AG09309 (cell line): ENCODE results near the gene TSPAN9.

Experiments used
- DNase-seq: peaks from one replicate; pipeline ENCODE4 v3.0.0-alpha.2; 2010; ENCODE audit warnings: low read depth
- H3K4me3 ChIP-seq: 2 replicates; pipeline ENCODE4 v1.5.1; 2011; ENCODE audit warnings: mild to moderate bottlenecking, low read depth, low read length, moderate library complexity; ENCODE audit not compliant: control insufficient read depth
- TF ChIP-seq, protein P1 (sequence below): IDR thresholded peaks from 2 replicates; pipeline ENCODE4 v1.5.1; 2011; ENCODE audit warnings: mild to moderate bottlenecking, low read depth, low read length, inconsistent platforms; ENCODE audit not compliant: insufficient read depth, control insufficient read depth; ENCODE audit errors: missing control alignments

The TSPAN9 gene

DNA sequence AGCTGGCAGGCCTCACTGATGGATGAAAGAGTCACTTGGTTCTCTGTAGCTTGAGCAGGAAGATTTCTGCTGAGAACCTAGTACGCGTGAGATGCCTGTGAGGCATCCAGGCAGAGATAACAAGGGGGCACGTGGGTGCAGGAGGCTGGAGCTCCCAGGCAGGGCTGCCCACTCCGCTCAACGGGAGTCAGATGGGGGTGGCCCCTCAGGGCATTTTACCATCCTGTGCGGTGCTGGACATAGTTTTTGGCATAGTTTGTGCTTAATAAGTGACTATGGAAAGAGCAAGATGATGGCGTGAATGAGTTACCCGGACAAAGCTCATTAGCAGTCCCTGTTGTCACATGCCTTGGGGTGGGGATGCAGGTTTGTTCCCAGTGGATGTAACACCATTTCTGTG lies 182.8 kb downstream of the TSPAN9 start:
- no peak for DNase-seq
- TF ChIP-seq, protein P1, sequence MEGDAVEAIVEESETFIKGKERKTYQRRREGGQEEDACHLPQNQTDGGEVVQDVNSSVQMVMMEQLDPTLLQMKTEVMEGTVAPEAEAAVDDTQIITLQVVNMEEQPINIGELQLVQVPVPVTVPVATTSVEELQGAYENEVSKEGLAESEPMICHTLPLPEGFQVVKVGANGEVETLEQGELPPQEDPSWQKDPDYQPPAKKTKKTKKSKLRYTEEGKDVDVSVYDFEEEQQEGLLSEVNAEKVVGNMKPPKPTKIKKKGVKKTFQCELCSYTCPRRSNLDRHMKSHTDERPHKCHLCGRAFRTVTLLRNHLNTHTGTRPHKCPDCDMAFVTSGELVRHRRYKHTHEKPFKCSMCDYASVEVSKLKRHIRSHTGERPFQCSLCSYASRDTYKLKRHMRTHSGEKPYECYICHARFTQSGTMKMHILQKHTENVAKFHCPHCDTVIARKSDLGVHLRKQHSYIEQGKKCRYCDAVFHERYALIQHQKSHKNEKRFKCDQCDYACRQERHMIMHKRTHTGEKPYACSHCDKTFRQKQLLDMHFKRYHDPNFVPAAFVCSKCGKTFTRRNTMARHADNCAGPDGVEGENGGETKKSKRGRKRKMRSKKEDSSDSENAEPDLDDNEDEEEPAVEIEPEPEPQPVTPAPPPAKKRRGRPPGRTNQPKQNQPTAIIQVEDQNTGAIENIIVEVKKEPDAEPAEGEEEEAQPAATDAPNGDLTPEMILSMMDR: no peak
- H3K4me3 ChIP-seq: no peak overlapping the region

DNA sequence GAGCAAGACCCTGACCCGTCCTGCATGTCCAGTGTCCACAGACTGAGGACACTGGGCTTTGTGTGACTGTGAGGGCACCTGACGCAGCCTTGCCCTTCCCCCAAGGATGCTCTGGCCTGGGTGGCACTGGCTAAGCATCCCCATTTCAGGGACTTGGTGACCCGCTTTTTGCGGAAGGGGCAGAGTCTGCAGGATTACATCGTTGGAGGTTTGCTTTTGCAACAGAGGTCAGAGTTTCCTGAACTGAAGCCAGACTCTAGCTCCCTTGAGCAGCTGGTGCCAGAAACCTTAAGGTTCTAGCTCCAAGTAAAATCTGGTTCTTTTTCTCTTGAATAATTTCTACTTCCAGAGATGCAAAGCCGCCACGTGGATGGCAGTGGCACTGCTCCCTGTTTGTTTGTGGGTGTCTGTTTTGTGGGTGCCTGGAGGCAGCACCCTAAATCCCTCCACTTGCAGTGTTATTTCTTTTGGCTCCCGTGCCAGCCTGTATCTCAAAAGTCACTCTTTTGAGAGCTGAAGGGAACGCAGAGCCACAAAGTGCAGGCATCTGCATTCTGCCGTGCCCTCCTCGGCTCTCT lies 184.7 kb downstream of the TSPAN9 start:
- TF ChIP-seq, protein P1: no peak
- H3K4me3 ChIP-seq: no peak overlapping the region
- DNase-seq: no peak

DNA sequence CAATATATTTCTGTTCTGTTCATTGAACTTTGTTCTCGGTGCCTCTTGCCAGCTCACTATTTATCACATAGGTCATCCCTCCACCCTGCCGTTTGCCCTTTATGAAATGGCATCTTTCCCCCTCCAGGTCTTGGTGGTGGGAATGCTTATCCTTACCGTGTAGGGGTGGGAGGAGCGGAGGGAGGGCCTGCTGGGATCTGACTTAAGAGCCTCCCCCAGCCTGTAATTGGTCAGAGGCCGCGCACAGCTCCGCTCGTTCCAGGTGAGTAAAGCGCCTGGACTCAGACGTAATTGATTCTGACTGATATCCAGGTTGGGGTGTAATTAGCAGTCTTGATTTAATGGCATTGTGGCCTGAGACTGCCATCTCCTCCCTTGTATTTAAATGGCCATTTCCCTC lies 185.3 kb downstream of the TSPAN9 start:
- no peak for DNase-seq
- TF ChIP-seq, protein P1: no peak
- no peak overlapping the region for H3K4me3 ChIP-seq

DNA sequence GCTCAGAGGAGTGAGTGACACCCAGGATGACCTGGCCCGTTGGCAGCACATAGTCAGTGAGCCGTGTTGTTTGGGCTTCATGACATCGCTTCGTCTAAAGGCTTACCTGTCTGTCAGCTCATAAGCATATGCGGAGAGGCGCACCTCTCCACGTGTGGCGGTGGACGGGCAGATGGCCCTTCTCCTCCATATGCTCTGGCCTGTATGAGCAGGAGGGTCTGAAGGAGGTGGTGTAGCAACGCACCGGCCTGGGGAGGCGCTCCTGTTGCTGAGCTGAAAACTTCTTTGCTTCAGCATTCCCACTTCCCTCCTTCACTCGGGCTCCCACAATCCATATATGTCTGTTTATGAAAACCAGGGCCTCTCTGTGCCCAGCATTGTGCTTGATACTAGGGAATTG lies 186.1 kb downstream of the TSPAN9 start:
- no peak for DNase-seq
- TF ChIP-seq, protein P1: no peak
- no peak overlapping the region for H3K4me3 ChIP-seq

DNA sequence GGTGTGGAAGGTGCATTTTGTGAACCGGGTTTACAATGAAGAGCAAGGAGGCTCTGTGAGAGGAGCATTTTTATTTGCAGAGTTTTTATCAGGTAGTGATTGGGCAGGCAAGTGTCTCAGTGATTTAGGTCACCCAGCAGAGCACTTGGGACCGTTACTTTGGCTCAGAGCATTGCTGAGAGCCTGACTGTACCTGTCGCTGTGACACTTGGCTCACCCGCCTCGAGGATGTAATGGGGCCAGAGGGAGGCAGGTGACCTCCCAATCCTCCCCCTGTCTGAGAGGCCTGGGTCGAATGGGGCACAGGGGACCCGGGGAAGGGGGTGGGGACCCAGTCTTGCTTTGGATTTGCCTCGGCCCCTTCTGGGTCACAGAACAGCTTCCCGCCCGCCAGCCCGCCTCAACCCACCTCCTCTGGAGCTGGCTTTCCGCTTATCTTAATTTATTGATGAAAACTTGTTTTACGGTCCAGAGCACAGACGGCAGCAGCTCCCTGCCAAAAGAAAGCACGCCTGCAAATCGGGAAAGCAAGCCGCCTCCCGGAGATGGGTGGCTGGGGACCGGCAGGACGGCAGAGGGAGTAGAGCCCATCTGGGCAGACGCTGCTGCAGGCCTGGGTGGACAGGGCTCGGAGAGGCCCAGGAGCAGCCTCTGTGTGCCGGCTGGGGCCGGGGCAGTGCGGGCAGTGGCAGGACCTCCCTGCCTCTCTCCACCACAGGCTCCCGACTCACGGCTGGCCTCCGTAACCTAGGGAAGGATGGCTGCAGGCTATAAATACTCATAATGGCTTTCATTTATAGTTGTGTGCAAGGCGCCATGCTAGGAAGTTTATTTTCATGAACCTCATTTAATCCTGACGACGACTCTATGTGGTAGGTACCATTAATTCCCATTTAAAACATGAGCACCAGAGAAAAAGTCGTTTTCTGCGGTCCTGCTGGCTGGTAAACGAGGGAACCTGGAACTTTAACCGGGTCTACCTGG lies 187.1 kb downstream of the TSPAN9 start:
- no peak overlapping the region for H3K4me3 ChIP-seq
- TF ChIP-seq, protein P1: no peak
- no peak for DNase-seq

DNA sequence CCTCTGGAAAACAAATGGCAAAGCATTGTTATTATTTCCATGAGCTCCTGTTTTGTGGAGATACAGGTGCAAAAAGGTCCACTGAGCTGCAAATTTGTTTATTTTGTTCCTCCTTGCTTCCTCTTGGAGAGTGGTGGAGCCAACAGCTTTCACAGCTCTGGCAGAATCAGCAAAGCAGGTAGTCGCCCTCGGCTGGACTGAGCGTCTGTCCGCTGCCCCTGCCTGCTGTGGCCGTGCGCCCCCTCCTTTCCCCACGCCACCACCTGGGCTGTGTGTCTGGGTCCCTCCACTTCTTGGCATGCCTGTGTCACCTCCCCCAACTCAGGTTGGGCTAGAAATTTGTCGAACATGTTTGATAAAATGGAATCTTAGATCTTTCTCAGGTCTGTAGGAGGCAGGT lies 188.2 kb downstream of the TSPAN9 start:
- no peak for DNase-seq
- H3K4me3 ChIP-seq: no peak overlapping the region
- TF ChIP-seq, protein P1: no peak

DNA sequence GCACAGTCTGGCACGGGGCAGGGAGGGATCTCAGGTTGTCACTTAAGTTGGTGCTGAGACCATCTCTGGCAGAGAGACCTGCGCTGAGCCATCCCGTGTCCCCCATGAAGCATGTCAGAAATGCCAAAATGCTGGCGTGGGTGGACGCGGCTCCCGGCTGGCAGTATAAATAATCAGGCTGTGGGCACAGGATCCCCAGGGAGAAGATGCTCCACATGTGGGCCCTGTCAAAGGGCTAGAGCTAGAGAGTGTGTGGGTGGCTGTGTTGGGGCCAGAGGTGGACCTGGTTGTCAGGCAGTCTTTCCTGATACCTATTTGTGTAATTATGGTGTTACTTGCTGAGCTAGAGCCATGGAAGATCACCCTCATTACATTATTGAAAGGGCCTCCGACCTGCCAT lies 189.5 kb downstream of the TSPAN9 start:
- no peak for DNase-seq
- TF ChIP-seq, protein P1: no peak
- no peak overlapping the region for H3K4me3 ChIP-seq
